GM12872 (cell line): ENCODE data around the gene TNNC1.
A peak's percentile ranks its signal among the peaks of the same experiment; 100 is the strongest.

Source experiments
- CTCF ChIP-seq: IDR thresholded peaks from 3 replicates; pipeline ENCODE4 v1.5.1; 2011; ENCODE audit warnings: low read depth, mild to moderate bottlenecking, low read length, moderate library complexity; ENCODE audit not compliant: insufficient read depth

Gene TNNC1

GRCh38 chr3:52432691-52433141 lies 21.1 kb downstream of the TNNC1 start:
- no peak for TF ChIP-seq CTCF

- no peak for TF ChIP-seq CTCF
Measured at GRCh38 chr3:52432225-52432624, 21.6 kb downstream of the TNNC1 start.

- no peak for TF ChIP-seq CTCF
Measured at GRCh38 chr3:52431459-52432223, 22.2 kb downstream of the TNNC1 start.

GRCh38 chr3:52430416-52430810 lies 23.4 kb downstream of the TNNC1 start:
- no peak for TF ChIP-seq CTCF

- no peak for TF ChIP-seq CTCF
Measured at GRCh38 chr3:52429779-52430415, 23.9 kb downstream of the TNNC1 start.

- no peak for TF ChIP-seq CTCF
Measured at GRCh38 chr3:52429031-52429430, 24.8 kb downstream of the TNNC1 start.

- peak; percentile 77 for TF ChIP-seq CTCF
Measured at GRCh38 chr3:52428151-52429005, 25.5 kb downstream of the TNNC1 start.
